ENCODE results near the gene GP1BB. TPM values are rescaled to one million over a fixed set of nuclear protein-coding genes. Genes with fewer than 3 reads are reported as not detected.

The GP1BB gene
- polyA plus RNA-seq, 1 donor from 2014 or later: 42.0 TPM

GRCh38 chr22:19708321-19709011 is 14.9 kb upstream of the GP1BB start:
- Histone ChIP-seq H3K36me3 (ENCODE audit: insufficient read depth, low read length) (no peaks in the 10 kb centered on the region), H2AFZ (ENCODE audit: low read depth, low read length) (no peak overlapping the region), H3K4me2 (ENCODE audit: low read length) (no peak overlapping the region), H3K4me3 (ENCODE audit: low read length) (no peak overlapping the region), H3K27ac (ENCODE audit: low read length) (no peak overlapping the region), H4K20me1 (ENCODE audit: insufficient read depth) (no peaks in the 10 kb centered on the region), H3K79me2 (replicated peaks; ENCODE audit: insufficient read depth, low read length) (no peaks in the 10 kb centered on the region), H3K9ac (ENCODE audit: low read length) (no peak overlapping the region), H3K9me3 (ENCODE audit: low read length) (no peaks in the 10 kb centered on the region), H3K27me3 (ENCODE audit: insufficient read depth, low read depth, low read length) (no peaks in the 10 kb centered on the region), H3F3A (ENCODE audit: insufficient read depth, low read length, poor library complexity, severe bottlenecking) (no peaks in the 10 kb centered on the region), H3K9me2 (ENCODE audit: insufficient read depth, low read length) (no peaks in the 10 kb centered on the region)
- TF ChIP-seq REST (IDR thresholded peaks at IDR 0.05; ENCODE audit: borderline replicate concordance): no peak
- no peak for TF ChIP-seq EZH2 (IDR thresholded peaks at IDR 0.05; ENCODE audit: borderline replicate concordance, insufficient read depth, low read length, poor library complexity, severe bottlenecking)
- TF ChIP-seq SMC3 (conservative IDR thresholded peaks at IDR 0.05; ENCODE audit: poor library complexity): no peak
- TF ChIP-seq CTCF (IDR thresholded peaks at IDR 0.05; ENCODE audit: poor library complexity, severe bottlenecking): no peak
- TF ChIP-seq EP300 (conservative IDR thresholded peaks at IDR 0.05; ENCODE audit: poor library complexity, severe bottlenecking): no peak
- TF ChIP-seq TAF1 (IDR thresholded peaks at IDR 0.05; ENCODE audit: low read depth): no peak
- TF ChIP-seq RAD21 (conservative IDR thresholded peaks at IDR 0.05): no peak
- no peak for TF ChIP-seq POLR2AphosphoS5 (IDR thresholded peaks at IDR 0.05)
- TF ChIP-seq MXI1 (conservative IDR thresholded peaks at IDR 0.05; ENCODE audit: poor library complexity, severe bottlenecking): no peak

DNA sequence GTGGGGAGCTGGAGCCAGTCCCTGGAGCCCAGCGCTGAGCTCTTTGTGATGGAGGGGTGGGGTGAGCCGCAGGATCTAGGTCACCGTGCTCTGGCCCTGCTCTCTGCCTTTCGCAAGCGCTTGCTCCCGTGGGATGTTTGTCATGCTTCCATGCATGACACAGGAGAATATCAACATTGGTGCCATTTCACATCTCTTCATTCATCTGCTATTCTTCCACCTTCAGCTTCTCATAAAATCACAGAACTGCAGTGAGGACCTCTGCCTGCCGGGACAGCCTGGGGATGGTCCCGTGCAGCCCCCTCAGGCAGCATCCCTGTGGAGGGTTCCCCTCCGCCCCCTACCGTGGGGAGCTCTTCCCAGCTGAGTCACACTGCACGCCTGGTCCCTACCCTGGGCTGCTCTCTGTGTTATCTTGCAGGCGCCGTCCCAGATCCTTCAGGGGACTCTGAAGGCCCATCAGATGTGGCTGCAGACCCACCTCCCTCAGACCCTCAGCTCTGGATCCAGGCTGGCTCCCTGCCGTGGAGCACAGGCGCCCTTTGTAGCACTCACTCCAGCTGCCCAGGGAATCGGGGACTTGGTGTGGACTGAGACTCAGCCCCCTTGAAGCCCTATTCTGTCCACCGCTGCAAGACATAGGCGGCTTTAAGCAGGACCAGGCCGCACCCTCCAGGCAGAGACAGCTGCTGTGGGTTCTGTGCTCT is 14.1 kb upstream of the GP1BB start:
- Histone ChIP-seq H3K36me3 (ENCODE audit: insufficient read depth, low read length) (no peaks in the 10 kb centered on the region), H3K9ac (ENCODE audit: low read length) (no peak overlapping the region), H3K79me2 (replicated peaks; ENCODE audit: insufficient read depth, low read length) (no peaks in the 10 kb centered on the region), H2AFZ (ENCODE audit: low read depth, low read length) (no peak overlapping the region), H4K20me1 (ENCODE audit: insufficient read depth) (no peaks in the 10 kb centered on the region), H3K4me3 (ENCODE audit: low read length) (no peak overlapping the region), H3K9me2 (ENCODE audit: insufficient read depth, low read length) (no peaks in the 10 kb centered on the region), H3K27me3 (ENCODE audit: insufficient read depth, low read depth, low read length) (no peaks in the 10 kb centered on the region), H3F3A (ENCODE audit: insufficient read depth, low read length, poor library complexity, severe bottlenecking) (no peaks in the 10 kb centered on the region), H3K9me3 (ENCODE audit: low read length) (no peaks in the 10 kb centered on the region), H3K27ac (ENCODE audit: low read length) (no peak overlapping the region), H3K4me2 (ENCODE audit: low read length) (no peak overlapping the region)
- TF ChIP-seq REST (IDR thresholded peaks at IDR 0.05; ENCODE audit: borderline replicate concordance) (no peak), MXI1 (conservative IDR thresholded peaks at IDR 0.05; ENCODE audit: poor library complexity, severe bottlenecking) (no peak), RAD21 (conservative IDR thresholded peaks at IDR 0.05) (no peak), POLR2AphosphoS5 (IDR thresholded peaks at IDR 0.05) (no peak), EP300 (conservative IDR thresholded peaks at IDR 0.05; ENCODE audit: poor library complexity, severe bottlenecking) (no peak), SMC3 (conservative IDR thresholded peaks at IDR 0.05; ENCODE audit: poor library complexity) (no peak), CTCF (IDR thresholded peaks at IDR 0.05; ENCODE audit: poor library complexity, severe bottlenecking) (no peak), TAF1 (IDR thresholded peaks at IDR 0.05; ENCODE audit: low read depth) (no peak), EZH2 (IDR thresholded peaks at IDR 0.05; ENCODE audit: borderline replicate concordance, insufficient read depth, low read length, poor library complexity, severe bottlenecking) (no peak)
